ENCODE results near the gene GLIPR1L1.

GLIPR1L1 gene

GRCh38 chr12:75327642-75328041, 6.8 kb upstream of the GLIPR1L1 start:
- no peaks in the 10 kb centered on the region for H3F3A ChIP-seq (ENCODE audit: insufficient read depth)
- no peaks in the 10 kb centered on the region for H3K36me3 ChIP-seq (ENCODE audit: low read length)
- no peak overlapping the region for H3K9ac ChIP-seq (ENCODE audit: low read length)
- no peaks in the 10 kb centered on the region for H3K9me3 ChIP-seq (ENCODE audit: insufficient read depth, low read length)
- H2AFZ ChIP-seq (ENCODE audit: low read depth, low read length, severe bottlenecking), result no peak overlapping the region
- no peaks in the 10 kb centered on the region for H3K9me2 ChIP-seq (replicated peaks; ENCODE audit: insufficient read depth, low read length)
- no peak overlapping the region for H3K27ac ChIP-seq (ENCODE audit: low read depth, low read length)
- H3K4me3 ChIP-seq (ENCODE audit: insufficient read depth, low read length, poor library complexity, severe bottlenecking), result no peak overlapping the region
- no peak for TF ChIP-seq CTCF (IDR thresholded peaks at IDR 0.05; ENCODE audit: insufficient read depth, low read length, poor library complexity, severe bottlenecking)
- TF ChIP-seq EZH2phosphoT487 (conservative IDR thresholded peaks at IDR 0.05; ENCODE audit: low read length), result no peak
- no peak overlapping the region for H3K4me2 ChIP-seq (ENCODE audit: low read depth, low read length, poor library complexity, severe bottlenecking)
- H4K20me1 ChIP-seq (ENCODE audit: low read depth, low read length), result no peaks in the 10 kb centered on the region
- no peaks in the 10 kb centered on the region for H3K27me3 ChIP-seq (ENCODE audit: low read length)
- no peaks in the 10 kb centered on the region for H3K79me2 ChIP-seq (ENCODE audit: insufficient read depth, low read length)

GRCh38 chr12:75329918-75330826, 4.3 kb upstream of the GLIPR1L1 start, which contains the start of gene CAPS2:
TSS of gene CAPS2 (minus strand) at chr12:75330324. CDS start at chr12:75326498, 3,826 bp downstream.
- H3F3A ChIP-seq (ENCODE audit: insufficient read depth), result no peaks in the 10 kb centered on the region
- H3K4me3 ChIP-seq (ENCODE audit: insufficient read depth, low read length, poor library complexity, severe bottlenecking), result peak within 1 kb of the TSS; percentile 75
- H3K4me2 ChIP-seq (ENCODE audit: low read depth, low read length, poor library complexity, severe bottlenecking), result peak within 1 kb of the TSS; percentile 53
- no peaks in the 10 kb centered on the region for H3K9me3 ChIP-seq (ENCODE audit: insufficient read depth, low read length)
- no peaks in the 10 kb centered on the region for H4K20me1 ChIP-seq (ENCODE audit: low read depth, low read length)
- peak within 1 kb of the TSS; percentile 95 for H2AFZ ChIP-seq (ENCODE audit: low read depth, low read length, severe bottlenecking)
- no peak within 1 kb of the TSS for H3K27ac ChIP-seq (ENCODE audit: low read depth, low read length)
- H3K36me3 ChIP-seq (ENCODE audit: low read length), result no peaks in the 10 kb centered on the region
- no peaks in the 10 kb centered on the region for H3K9me2 ChIP-seq (replicated peaks; ENCODE audit: insufficient read depth, low read length)
- H3K9ac ChIP-seq (ENCODE audit: low read length), result peak within 1 kb of the TSS; percentile 59
- H3K27me3 ChIP-seq (ENCODE audit: low read length), result no peaks in the 10 kb centered on the region
- TF ChIP-seq CTCF (IDR thresholded peaks at IDR 0.05; ENCODE audit: insufficient read depth, low read length, poor library complexity, severe bottlenecking) (no peak), EZH2phosphoT487 (conservative IDR thresholded peaks at IDR 0.05; ENCODE audit: low read length) (no peak)
- no peaks in the 10 kb centered on the region for H3K79me2 ChIP-seq (ENCODE audit: insufficient read depth, low read length)

GRCh38 chr12:75337905-75338304, 3.4 kb downstream of the GLIPR1L1 start:
- no peaks in the 10 kb centered on the region for H4K20me1 ChIP-seq (ENCODE audit: low read depth, low read length)
- no peaks in the 10 kb centered on the region for H3K9me3 ChIP-seq (ENCODE audit: insufficient read depth, low read length)
- H3F3A ChIP-seq (ENCODE audit: insufficient read depth), result no peaks in the 10 kb centered on the region
- no peaks in the 10 kb centered on the region for H3K9me2 ChIP-seq (replicated peaks; ENCODE audit: insufficient read depth, low read length)
- H3K27me3 ChIP-seq (ENCODE audit: low read length), result no peaks in the 10 kb centered on the region
- no peak overlapping the region for H2AFZ ChIP-seq (ENCODE audit: low read depth, low read length, severe bottlenecking)
- no peak overlapping the region for H3K4me3 ChIP-seq (ENCODE audit: insufficient read depth, low read length, poor library complexity, severe bottlenecking)
- H3K27ac ChIP-seq (ENCODE audit: low read depth, low read length), result no peak overlapping the region
- no peak overlapping the region for H3K4me2 ChIP-seq (ENCODE audit: low read depth, low read length, poor library complexity, severe bottlenecking)
- H3K36me3 ChIP-seq (ENCODE audit: low read length), result no peaks in the 10 kb centered on the region; the same call in 1 of the 2 replicates
- no peak for TF ChIP-seq CTCF (IDR thresholded peaks at IDR 0.05; ENCODE audit: insufficient read depth, low read length, poor library complexity, severe bottlenecking)
- no peak for TF ChIP-seq EZH2phosphoT487 (conservative IDR thresholded peaks at IDR 0.05; ENCODE audit: low read length)
- no peak overlapping the region for H3K9ac ChIP-seq (ENCODE audit: low read length)
- no peaks in the 10 kb centered on the region for H3K79me2 ChIP-seq (ENCODE audit: insufficient read depth, low read length)
